NCI-H774 (cell line): Measurements from ENCODE around the gene MTCH1.
A peak's percentile ranks its signal among the peaks of the same experiment; 100 is the strongest.

Source experiments
- DNase-seq: peaks from one replicate; lab custom pipeline; 2025; lab: John Stamatoyannopoulos, UW

The MTCH1 gene, protein sequence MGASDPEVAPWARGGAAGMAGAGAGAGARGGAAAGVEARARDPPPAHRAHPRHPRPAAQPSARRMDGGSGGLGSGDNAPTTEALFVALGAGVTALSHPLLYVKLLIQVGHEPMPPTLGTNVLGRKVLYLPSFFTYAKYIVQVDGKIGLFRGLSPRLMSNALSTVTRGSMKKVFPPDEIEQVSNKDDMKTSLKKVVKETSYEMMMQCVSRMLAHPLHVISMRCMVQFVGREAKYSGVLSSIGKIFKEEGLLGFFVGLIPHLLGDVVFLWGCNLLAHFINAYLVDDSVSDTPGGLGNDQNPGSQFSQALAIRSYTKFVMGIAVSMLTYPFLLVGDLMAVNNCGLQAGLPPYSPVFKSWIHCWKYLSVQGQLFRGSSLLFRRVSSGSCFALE

DNA sequence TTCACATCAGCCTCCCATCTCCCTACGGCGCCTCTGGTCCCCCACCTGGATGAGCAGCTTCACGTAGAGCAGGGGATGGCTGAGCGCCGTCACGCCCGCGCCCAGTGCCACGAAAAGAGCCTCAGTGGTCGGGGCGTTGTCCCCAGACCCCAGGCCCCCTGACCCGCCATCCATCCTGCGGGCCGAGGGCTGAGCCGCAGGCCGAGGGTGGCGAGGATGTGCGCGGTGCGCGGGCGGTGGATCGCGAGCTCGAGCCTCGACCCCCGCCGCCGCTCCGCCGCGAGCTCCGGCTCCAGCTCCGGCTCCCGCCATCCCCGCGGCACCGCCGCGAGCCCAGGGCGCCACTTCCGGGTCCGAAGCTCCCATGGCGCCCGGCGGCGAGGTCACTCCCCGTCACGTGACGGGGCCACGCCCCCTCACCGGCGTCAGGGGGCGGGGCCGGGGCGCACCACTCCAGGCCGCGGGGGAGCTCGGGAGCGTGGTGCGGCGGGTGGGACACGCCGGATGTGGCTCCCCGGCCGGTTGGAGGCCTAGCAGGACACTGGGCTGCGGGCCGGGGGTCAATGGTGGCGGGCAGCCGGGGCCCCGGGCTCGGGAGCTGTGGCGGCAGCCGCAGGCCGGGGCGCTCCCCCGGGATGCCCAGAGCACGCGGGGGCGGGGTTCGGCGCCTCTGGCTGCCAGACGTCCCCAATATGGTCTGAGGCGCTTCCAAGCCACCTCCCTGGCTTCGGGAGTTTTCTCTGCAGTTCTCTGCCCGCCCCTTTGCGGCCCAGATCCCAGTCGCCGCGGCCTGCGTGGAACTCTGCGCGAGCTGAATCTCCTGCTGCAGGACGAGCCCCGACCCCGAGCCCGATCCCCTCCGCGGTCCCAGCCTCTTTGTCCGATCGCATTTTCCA is at the start of gene MTCH1:
MTCH1 (minus strand) TSS at position 389 of the 896 bp plus-strand sequence; CDS start at position 366, 23 bp downstream.
- peak; percentile 90 for DNase-seq

DNA sequence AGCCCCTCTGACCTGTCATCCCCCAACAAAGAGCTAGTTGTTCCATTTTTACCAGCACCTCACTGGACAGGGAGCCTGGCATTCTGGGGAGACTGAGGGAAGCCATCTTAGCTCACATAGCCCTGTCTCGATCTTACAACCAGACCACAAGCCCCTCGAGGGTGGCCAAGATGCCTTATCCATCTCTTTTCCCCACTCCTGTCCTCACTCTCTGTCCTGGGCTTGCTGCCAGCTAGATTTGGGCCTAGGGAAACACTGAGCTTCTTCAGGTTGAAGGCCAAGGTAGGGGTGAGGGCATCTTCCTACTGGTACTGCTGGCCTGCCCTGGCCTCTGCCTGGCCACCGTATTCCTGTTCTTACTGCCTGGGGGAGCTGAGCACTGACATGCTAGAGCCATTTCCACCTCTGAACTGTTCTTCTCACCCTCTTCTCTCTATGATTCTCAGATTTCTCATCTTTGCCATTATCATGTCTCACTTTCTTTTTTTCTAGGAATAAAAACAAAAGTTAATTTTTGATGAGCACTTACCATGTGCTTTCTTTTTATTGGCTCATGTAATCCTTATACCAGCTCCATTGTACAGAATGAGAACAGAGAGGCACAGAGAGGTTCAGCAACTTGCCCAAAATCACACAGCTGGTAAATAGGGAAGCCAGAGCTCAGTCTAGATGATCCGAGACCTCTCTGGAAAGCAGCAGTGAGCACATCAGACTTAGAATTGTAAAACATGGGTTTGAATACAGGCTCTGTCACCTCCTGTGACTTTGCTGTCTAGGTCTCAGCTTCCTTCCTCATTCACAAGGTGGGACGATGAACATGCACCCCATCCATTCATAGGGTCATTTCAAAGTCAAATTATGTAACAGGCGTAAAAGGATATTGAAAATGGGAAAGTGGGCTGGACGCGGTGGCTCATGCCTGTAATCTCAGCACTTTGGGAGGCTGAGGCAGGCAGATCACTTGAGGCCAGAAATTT is 48.1 kb upstream of the MTCH1 start:
- DNase-seq: no peak

DNA sequence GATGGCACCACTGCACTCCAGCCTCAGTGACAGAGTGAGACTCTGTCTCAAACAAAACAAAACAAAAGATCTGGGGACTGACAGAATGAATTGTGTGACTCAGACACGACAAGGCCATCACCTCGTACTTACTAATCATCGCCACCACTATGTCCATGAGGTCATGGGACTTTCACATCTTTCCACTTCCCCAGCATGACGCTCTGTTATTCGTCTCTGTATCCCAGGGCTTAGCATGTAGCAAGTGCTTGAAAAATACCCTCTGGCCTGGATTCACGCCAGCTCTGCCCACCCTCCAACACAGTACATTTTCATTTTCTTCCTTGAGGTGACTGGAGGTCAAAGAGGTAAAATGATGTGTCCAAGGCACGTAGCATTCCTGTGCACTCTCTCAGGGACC is 47.3 kb upstream of the MTCH1 start:
- DNase-seq: no peak

DNA sequence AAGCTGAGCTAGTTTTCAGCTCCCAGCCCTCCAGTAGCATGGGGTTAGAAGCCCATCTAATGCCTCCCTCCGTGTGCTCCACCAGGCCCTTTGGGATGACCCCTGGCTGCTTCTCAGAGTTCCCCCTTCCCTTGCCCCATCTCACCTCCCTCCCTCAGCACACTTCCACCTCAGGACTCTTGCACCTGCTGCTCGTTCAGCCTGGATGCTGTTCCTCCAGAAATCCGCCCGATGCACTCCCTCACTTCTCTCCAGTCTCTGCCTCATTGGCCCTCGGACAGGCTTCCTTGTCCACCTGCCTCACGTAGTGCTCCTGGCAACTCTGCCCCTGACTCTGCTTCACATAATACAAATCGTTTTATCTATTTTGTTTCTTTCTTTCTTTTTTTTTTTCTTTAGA is 46.2 kb upstream of the MTCH1 start:
- DNase-seq: no peak

DNA sequence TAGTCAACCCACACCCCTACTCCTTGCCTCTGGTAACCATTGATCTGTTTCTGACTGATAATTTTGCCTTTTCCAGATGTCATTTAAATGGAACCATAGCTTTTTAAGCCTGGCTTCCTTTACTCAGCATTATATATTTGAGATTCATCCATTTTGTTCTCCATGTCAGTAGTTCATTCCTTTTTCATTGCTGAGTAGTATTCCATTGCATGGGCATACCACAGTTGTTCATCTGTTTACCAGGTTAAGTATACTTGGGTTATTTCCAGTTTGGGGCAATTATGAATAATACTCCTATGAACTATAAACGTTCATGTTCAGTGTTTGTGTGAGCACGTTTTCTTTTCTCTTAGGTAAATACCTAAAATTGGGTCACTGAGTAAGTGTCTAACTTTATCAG is 44.6 kb upstream of the MTCH1 start:
- no peak for DNase-seq

DNA sequence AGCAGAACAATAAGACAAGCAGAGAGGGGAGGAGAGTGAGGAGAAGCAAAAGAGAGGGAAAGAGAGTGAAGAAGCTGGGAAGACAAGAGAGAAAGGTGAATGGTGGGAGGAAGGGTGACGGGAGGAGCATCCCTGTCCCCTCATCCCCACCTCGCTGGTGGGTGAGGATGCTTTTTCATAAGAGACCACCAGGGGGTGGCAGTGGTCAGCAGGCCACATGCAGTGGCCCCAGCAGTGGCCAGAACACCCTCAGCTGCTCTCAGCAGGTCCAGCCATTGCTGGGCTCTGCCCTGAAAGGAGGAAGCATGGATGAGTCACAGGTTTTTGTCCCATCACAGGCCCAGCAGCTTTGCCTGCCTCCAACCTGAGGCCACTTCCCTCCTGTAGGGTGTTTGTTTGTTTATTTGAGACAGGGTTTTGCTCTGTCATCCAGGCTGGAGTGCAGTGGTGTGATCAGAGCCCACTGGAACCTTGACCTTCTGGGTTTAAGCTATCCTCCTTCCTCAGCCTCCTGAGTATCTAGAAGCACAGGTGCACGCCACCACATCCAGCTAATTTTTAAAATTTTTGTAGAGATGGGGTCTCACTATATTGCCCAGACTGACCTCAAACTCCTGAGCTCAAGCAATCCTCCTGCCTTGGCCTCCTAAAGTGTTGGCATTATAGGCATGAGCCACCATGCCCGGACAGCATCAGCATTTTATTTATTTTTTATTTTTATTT is 43.4 kb upstream of the MTCH1 start:
- peak; percentile 35 for DNase-seq

DNA sequence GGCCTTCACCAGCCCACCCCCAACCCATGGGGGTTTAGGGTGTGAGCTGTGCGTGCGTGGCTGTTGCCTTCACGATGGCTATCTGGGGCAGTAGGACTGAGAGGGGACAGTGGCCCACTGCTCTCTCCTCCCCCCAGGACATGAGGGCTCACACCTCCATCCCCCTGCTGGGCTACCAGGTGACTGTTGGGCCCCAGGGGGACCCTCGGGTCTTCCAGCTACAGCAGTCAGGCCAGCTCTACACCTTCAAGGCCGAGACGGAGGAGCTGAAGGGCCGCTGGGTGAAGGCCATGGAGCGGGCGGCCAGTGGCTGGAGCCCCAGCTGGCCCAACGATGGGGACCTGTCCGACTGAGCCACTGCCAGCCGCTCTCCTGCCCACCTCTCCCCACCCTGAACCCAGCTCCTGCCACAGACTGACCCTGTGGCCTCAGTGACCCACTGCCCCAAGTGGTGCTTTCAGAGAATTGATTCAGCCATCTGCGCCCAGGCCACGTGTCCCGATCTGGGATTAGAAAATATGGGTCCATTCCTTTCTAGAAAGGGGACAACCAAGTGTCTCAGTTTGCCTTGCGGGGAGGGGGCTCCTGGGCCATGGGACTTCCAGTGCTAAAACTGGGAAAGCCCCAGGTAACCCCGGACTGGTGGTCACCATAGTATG is 41.9 kb upstream of the MTCH1 start:
- no peak for DNase-seq

DNA sequence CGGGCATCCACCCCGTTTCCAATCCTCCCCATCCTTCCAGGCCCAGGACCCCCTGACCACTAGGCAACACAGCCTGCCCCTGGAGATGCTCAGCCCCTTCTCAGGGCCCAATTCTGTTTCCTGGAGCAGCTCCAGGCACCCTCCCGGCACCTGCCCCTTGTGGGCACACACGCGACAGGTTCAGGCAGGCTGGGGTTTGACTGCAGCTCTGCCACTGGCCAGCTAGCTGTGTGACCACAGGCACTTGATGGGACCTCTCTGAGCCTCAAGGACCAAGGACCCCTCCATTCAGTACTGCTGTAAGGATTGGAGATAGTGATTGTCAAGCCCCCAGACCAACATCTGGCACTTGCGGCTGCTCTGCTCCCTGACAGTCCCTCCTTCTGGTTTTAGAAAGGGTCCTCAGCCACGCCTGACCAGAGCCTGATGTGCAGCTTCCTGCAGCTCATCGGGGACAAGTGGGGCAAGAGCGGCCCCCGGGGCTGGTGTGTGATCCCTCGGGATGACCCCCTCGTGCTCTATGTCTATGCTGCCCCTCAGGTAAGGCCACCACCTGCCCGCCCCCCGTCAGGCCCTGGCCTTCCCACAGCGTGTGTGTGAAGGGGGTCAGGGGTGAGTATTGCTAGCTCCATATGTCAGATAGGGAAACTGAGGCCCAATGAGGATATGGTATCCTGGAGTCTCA is 41.2 kb upstream of the MTCH1 start:
- DNase-seq: no peak

DNA sequence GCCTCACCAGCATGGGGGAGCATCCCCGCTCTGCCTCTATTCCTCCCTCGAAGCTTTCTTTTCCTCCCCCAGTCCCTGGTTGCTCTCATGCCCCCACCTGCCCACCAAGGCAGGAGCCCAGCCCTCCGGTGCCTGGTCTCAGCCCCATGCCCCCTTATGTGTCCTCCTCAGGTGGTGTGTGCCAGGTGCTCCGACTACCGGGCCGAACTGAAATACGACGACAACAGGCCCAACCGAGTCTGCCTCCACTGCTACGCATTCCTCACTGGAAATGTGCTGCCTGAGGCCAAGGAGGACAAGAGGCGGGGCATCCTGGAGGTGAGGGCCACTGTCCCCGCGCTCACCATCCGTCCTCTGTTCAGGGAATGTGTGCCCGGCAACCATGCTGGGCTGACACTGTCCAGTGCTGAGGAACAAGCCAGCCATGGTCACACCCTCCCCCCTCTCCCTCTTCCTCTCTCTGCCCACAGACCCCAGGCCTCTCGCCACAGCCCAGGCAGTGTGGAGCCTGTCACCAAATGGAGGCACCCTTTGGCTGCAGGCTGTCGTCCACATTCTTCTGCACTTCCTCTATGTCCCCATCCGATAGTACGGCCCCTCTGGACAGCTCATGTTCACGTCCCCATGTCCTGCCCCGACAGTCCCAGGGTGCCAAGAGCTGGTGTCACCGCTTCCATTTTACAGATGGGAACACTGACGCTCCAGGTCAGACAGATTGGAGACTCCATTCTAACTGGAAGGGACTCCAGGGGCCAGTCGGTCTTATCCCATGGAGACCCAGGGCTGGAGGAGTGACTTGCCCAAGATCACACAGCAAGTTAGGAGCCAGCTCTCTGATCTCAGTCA is 39.8 kb upstream of the MTCH1 start:
- no peak for DNase-seq

DNA sequence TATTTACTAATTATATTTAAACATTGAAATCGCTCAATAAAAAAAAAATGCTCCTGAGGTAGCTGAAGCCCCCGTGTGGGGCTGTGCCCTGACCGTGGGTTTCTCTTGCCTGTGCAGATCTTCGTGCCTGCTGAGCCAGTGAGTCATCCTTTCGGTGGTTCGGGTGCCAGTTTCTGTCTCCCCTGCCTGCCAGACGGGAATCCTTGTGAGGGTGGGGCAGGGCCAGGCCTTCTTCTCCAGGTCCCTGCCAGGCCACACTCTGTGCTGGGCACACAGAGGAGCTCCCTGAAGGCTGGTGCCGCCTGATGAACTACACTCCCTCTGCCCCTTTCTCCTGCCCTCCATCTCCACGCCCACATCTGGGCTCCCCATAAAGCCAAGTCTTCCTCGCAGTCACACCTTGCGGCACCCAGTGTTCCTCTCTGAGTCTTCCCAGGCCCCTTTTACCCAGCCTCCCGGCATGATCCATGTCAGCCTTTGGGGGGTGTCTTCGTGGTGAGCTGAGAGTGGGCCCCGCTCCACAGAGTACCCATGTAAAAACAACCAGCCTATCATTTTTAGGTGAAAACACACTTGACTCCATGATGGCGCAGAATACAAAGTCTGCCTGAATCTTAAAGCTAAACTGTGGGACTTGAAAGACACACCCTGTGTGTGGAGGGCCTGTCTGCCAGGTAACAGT is 38.8 kb upstream of the MTCH1 start:
- DNase-seq: no peak

DNA sequence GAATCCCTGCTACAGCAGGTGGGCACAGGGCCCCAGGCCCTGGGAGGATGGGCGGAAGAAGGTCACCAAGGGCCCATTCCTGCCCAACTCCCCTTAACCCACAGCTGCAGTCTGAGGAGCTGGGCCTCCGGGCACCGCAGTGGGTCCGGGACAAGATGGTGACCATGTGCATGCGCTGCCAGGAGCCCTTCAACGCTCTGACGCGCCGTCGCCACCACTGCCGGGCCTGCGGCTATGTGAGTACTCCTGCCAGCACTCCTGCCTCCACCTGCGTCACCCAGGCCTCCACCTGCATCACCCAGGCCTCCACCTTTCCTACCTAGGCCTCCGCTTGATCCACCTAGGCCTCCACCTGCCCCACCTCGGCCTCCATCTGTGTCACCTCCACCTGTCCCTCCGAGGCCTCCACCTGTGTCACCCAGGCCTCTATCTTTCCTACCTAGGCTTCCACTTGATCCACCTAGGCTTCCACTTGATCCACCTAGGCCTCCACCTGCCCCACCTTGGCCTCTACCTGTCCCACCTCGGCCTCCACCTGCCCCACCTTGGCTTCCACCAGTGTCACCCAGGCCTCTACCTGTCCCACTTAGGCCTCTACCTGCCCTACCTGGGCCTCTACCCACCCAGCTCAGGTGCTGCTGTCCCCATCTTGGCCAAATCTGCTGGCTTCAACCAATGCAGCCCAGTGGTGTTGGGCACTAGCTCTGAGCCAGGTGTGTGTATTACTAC is 36.3 kb upstream of the MTCH1 start:
- DNase-seq: no peak

DNA sequence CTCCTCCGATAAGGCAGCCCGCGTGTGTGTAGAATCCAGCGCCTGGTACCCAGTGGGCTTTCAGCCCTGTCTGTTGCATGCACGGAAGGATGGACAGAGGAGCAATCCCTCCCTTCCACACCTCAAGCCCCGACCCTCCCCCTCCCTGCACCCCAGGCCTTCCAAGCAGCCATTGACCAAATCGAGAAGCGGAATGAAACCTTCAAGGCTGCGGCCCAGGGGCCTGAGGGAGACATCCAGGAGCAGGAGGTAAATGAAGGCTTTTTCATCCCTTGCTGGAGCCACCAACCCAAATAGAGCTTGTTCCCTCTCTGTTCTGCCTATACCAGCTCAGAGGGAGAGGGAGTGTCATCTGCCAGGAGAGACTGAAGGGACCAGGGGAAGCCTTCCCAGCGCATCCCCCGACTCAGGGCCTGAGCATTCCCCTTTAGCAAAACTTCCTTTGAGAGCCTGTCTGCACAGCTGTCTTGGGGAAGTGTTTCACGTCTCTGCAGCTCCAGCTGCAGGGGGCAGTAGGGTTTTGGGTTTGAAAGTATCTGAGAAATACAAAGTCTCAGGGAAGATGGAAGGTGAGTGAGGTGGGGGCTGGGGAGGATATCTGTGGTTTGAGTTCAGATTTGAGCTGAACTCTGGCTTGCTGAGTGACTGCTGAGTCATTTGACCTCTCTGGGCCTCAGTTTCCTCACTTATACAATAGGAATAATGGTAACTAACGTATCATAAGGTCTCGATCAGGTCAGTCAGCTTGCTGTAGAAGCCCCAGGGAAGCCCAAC is 35.5 kb upstream of the MTCH1 start:
- DNase-seq: no peak

DNA sequence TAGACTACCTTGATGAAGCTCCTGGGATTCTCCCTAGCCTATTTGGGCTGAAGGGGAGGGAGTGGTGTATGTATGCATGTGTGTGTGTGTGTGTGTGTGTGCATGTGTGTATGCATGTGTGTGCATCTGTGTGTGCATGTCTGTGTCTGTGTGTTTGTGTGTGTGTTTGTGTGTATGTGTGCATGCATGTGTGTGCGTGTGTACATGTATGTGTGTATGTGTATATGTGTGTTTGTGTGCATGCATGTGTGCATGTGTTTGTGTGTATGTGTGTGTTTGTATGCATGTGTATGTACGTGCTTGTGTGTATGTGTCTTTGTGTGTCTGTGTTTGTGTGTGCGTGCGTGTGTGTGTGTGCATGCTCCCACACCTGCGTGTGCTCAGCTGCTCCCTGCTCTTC is 34.8 kb upstream of the MTCH1 start:
- no peak for DNase-seq

DNA sequence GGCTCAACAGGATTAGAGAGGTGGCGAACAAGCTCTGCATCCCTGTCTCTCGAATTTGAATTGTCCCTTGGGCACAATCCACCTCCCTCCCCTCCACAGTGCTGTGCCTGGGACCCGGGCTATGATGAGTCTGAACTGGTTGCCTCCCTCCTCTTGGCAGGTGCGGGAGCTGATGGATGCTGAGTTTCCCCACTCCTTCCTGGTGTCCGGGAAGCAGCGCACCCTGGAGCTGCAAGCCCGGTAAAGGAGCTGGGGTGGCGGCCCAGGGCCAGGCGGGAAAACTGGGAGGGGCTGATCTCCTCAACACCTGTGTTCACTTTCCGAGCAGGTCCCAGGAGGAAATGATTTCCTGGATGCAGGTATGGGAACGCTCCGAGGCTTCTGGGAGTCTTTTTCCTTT is 34.4 kb upstream of the MTCH1 start:
- DNase-seq: peak; percentile 21

DNA sequence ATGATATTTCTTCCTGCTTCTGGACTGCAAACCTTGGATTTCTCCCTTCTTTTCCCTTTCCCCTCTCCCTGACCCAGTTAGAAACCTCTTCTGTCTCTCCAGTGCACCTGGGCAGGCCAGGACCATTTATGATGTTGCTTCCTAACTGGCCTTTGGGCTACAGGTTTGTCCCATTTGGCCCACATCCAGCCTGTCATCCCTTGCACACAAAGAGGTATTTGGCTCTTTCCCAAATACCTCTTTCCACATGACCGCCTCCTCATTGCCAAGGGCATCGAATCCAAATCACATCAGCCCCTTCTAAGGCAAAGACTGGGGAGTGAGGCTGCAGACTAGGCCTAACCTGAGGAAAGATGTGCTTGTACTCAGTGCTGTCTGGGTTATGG is 33.1 kb upstream of the MTCH1 start:
- peak; percentile 66 for DNase-seq

DNA sequence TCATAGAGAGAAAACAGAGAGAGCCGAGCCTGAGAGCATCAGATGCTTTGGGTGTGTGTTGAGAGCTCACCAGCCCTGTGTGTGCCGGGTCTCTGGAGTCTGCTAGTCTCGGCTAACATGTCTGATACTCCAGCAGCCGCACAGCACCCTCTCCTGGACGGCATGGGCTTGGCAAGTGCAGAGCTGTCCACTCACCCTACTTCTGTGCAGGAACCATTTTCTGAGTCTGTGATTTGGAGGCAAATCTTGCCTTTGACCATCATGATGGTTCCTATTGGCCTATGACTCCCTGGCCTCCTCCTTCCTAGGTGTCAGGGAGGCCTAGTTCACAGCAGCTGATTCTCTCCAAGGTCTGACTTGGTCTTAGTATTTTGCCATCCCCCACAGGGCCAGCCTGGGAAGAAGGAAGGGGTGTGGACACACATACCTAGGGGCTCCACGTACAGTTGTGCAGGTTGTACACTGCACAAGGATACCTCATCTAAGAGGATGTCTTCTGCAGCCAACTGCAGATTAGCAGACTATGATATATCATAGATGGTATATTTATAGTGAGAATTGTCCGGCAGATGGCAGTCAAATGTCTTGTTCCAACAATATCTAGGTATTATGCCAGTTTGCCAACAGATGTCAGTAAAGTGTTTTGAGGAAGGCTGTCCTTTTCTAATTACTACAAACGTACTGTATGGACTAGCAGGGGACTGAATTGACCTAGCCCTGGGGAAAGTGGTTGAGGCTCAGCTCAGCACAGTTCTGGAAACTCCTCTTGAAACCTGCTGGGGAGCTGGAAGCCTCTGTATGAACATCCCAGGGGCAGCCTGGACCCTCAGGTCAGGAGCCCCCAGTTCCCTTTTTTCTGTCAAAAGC is 32.4 kb upstream of the MTCH1 start:
- peak; percentile 76 for DNase-seq
